GM18498 (cell line): Measurements from ENCODE around the gene GPT2.

Experiments
- ATAC-seq: cut with Tn5 transposase; IDR thresholded peaks from one replicate; pipeline ENCODE4 v1.9.1; 2021; ENCODE audit warnings: mild to moderate bottlenecking, moderate library complexity; ENCODE audit not compliant: unreplicated experiment

The GPT2 gene

DNA sequence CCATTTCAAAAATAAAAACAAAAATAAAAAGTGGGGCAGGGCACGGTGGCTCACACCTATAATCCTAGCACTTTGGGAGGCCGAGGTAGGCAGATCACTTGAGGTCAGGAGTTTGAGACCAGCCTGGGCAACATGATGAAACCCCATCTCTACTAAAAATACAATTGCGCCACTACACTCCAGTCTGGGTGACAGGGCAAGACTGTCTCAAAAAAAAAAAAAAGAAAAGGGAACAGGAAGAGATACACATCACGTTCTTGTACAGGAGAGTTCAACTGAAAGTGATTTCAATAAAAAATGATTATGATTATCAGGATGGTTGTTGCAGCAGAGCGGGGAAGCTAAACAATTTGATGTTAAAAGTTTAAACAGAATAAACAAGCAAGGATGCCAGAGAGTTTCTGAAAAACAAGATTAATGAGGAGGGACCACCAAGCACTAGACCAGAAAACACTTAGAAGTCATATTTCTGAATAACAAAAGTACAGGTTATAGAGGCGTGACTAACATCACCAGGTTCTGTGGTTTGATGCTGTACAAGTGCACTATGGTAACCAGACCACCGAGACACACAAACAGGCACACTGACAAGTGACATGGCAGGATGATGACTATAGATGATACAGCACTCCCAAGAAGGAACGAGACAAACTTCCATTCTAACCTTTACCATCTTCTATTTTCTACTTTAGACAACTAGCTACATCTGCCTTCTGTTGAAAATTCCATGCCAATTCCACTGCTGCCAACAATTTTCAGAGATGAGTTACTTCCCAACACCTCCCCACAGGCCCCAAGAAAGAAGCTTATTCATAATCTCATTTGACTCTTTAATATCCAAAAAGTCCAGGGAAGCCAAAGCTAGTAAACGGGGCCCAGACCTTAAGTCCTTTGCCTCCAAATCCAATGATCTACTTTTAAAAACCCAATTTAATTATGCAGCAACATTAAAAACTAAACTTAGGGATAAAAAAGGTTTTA, 77.5 kb downstream of the GPT2 start:
- ATAC-seq, result no peak

DNA sequence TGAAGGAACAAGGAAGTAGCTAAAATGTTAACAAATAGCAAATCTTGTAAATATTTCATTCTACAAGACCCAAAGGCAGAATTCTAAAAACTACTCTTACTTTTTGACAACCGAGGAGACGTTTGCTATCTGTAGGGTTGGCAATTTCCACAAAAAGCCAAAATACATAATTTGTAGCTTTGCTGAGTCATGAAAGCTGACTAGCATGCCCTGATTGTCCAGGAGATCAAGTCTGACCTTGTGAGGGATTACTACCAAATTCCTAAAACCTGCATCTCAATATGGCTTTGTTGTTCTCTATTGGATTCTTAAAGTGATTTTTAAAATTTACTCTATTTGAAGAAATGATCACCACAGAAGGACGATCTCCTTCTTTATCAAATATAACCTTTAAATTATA, 78.5 kb downstream of the GPT2 start:
- no peak for ATAC-seq

DNA sequence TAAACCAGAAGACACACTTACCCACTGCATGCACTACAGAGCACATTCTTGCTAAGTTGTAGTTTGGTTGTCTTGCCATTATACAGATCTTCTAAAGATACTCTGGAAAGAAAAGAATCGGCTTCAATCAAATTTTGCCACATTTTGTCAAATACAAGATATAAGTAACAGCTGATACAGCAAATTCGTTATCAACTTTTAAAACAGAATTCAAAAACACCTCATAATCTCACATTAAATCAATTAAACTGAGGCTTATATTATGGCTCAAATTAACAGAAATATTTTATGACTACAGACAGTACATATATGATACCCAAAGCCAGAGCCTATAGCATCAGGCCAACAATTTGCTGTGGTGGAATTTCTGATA, 83.9 kb downstream of the GPT2 start:
- no peak for ATAC-seq

DNA sequence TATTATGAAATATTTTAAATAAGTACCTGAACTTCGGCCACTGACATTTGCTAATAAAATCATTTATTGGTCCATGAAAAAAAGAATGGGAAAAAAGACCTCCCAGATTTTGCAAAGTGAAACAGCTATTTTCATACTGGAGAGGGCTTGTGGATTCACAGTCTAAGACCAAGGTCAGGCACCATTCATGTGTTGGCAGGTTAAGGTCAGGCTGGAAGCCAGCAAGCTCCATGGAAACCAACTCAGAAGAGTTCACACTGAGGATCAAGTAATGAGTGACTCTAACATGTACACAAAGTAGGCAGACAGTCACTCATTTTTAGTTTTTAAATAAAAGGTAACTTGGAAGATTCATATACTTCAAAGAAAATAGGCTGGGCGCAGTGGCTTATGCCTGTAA, 85.9 kb downstream of the GPT2 start:
- no peak for ATAC-seq

DNA sequence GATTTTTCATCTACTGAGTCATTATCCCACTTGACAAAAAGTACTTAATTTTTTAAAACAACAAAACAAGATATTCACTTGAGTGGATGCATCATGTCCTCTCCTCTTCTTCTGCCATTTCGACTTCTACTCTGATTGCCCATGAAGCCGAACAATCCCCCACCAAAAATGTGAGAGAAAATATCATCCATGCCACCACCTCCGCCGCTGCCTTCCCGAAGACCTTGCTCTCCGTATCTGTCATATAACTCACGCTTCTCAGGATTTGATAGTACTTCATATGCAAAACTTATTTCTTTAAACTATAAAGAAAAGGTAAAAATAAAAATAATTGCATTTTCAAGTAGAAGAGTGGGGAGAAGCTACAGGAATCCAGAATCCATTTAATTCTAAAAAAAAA, 87.1 kb downstream of the GPT2 start:
- no peak for ATAC-seq

DNA sequence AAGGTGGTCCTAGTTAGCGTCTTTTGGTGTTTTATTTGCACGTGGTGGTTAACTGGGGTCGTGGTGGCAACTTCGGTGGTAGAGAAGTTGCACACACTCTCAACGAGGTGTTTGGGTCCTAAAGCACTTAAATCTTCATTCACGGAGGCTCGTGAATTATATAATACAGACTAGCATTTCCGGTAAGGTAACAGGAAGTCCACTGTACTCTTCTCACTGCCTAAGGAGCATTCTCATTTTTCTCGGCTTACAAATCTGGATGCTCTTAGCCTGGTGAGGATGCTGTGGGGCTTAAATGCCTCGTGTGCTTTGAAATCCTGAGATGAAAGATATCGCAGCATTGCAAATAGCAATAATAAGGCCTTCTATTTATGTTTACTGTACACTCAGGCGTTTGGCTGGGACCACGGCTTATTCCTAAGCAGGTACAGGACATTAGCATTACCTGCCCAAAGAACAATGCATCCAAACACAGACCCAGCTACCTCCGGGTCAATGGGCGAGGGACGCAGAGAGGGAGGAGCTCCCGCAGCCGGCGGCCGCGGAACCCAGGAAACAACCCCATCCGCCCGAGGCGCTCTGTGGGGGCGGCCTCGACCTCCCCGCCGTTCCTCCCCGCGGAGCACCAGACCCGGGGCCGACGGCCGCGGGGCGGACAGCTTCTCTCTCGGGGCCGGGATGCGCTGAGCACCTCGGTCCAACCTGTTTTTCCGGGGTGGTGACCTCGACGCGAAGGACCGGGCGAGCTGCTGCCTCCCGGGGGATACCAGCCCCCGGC, 88.5 kb downstream of the GPT2 start:
- peak; percentile 62 for ATAC-seq

DNA sequence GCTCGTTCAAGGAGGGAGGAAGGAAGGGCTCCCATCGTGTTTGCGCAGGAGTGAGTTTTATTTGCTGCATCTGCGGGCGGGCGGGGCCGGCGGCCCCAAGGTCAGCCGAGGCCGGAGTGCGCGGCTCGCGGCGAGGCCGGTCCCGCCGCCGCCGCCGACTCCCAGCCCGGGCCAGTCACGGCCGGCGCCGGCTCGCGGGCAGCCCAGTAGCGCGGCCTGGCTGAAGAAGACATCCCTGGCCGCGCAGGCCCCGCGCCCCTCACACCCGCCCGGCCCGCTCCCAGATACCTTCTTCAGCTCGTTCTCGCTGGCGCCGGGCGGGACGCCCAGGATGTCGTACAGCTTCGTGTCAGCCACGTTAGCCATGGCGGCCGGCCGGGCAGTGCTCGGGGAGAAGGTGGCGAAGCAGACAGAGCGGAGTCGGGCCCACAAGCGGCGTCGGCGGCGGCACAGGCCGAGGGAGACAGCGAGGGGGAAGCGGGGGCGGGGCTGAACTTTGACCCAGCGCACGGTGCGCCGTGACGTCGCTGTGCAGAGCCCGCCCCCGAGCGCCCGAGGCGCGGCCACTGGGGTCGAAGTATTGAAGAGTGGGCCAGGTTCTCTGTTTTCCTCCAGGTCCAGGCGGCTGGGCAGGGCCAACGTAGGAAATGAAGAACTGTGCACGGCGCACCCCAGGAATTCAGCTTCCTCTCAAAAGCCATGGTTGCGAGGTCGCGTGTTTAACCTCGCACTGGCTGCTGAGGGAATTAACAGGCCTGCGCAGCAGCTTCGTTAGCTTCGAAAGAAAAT, 89.2 kb downstream of the GPT2 start, which contains the start of gene DNAJA2:
Gene DNAJA2, minus strand, starts transcription at position 468 of the 789 bp plus-strand sequence. Its CDS starts 102 bp downstream, at position 366.
- peak; percentile 91 for ATAC-seq

DNA sequence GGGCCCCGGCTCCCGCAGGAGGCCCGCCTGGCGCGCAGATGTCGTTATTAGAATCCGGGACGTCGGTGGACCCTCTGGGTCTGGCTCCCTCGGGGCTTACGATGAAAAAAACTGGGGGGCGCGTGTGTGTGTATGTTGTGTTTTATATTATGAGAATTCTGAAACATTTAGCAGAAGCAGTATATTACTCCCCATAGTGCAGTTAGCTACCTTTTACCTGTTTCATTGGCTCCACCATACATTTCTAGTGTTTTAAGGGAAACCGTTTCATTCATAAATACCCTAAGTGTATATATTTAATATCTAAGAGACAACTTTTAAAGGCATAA, 89.8 kb downstream of the GPT2 start:
- no peak for ATAC-seq

DNA sequence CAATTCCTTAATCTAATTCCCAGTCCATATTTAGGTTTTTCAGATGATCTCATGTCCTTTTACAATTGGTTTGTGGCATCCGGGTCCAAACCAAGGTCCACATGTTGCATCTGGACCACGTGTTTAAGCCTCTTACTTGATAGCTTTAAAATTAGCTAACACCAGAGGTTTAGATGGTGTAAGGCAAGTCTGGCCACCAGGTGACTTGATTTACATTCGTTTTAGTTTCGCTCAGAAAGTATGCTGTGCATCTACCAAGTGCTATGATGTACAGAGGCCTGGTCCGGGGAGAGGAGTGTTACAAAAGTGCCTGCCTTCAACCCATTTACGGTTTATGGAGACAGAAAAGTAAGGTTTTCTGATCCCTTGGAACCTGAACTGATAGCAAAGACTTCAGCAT, 90.2 kb downstream of the GPT2 start:
- ATAC-seq, result no peak

DNA sequence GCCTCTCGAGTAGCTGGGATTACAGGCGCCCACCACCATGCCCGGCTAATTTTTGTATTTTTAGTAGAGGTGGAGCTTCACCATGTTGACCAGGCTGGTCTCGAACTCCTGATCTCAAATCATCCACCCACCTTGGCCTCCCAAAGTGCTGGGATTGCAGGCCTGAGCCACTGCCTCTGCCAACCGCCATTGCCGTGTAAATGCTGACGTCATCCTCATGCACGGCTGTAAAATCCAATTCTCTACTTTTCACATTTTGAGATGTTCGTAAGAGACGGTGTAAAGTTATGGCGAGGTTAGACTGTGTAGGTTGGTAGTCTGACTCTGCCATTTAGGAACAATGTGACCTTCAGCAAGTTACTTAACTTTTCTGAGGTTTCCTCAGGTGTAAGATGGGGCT, 91.0 kb downstream of the GPT2 start:
- no peak for ATAC-seq

DNA sequence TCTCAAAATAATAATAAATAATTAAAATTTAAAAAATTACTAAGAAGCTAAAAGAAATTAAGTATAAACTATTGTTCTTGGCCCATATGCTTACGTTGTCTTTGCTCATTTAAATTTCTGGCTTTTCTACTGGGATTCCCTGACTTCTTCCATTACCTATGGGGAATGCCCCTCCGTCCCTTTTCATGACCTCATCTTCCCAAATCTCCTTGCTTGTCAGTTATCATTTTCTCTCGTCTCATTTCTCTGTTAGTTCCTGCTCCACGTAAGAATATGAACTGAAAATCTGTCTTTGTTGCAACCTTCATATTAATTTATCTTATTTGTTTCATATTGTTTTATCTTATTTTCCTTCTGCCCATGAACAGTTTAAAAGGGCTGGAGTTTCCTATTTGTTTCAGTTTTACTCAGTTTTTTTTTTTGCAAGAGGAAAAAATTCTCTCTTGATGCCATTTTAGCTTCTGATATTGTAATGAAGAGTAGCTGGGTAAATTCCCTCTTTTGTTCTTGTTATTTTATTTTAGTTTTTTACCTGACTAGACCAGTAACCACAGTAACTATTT, 91.8 kb downstream of the GPT2 start:
- ATAC-seq, result no peak

DNA sequence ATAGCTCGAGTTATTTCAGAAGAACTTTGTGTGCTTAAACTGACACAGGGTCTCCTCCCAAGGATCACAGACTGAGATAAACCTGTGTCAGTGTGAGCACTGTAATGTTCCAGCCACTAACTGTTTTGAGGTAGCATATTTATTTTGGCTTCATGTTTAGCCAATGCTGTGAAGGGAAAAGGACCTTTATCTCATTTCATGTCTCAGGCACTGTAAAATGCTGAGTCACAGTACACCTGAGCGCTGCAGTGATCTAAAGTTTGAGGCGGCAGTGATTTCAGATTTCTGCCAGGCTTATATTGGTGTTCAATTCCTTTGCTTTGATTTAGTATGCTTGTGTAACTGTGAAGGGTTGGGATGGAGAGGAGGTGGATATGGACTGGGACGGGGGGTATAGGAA, 92.4 kb downstream of the GPT2 start:
- no peak for ATAC-seq
